Sigmoid colon (tissue), 3 donors: Measurements from ENCODE around the gene KCNK2.

Source experiments
- CTCF ChIP-seq, 4 experiments: fragments of 450-650 bp in 3 of 4; fragments of 200-600 bp in 1 of 4; IDR thresholded peaks; one replicate each; pipeline ENCODE4 v1.5.1; 2016 to 2019; ENCODE audit warnings: antibody characterized with exemption in 4 of 4, mild to moderate bottlenecking in 3 of 4, moderate library complexity in 2 of 4
- POLR2A ChIP-seq, 2 donors: fragments of 450-650 bp; IDR thresholded peaks; one replicate each; pipeline ENCODE4 v1.6.1; 2016; ENCODE audit warnings: antibody characterized with exemption in 2 of 2, mild to moderate bottlenecking in 2 of 2, moderate library complexity in 2 of 2

- TF ChIP-seq CTCF (IDR thresholded peaks at IDR 0.05), result no peak
- TF ChIP-seq POLR2A (IDR thresholded peaks at IDR 0.05), result no peak
Measured at GRCh38 chr1:215114154-215114933, 31.8 kb downstream of the KCNK2 start.
